NCI-H526 treated with DMSO at 0.1 percent for 48 hours (cell line): Measurements from ENCODE around the gene LSG1.
A peak's percentile ranks its signal among the peaks of the same experiment; 100 is the strongest.
"Not testable (repeated sequence)": the region's sequence is repeated elsewhere in the genome, so short reads cannot be mapped to it uniquely, and the experiment has no call there.

Experiments
- DNase-seq: peaks from one replicate; lab custom pipeline; 2025; lab: John Stamatoyannopoulos, UW

The LSG1 gene

DNA sequence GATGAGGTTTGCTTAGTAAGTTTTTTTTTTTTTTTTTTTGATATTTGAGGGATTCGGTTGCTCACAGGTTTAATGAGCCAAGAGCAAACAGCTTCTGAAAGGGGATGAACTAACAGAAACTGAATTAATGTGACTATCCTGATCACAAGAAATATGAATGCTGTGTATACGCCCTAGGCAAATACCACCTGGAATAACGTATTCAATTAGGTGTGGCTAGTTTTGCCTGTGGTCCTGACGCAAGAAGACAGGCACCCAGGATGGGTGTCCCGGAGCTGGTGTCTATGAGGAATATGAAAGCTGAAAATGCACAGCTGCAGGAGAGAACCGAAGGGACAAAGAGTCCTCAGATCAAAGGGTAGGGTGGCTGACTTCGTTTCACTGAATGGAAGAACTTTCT is 14.6 kb downstream of the LSG1 start:
- peak; percentile 72 for DNase-seq

DNA sequence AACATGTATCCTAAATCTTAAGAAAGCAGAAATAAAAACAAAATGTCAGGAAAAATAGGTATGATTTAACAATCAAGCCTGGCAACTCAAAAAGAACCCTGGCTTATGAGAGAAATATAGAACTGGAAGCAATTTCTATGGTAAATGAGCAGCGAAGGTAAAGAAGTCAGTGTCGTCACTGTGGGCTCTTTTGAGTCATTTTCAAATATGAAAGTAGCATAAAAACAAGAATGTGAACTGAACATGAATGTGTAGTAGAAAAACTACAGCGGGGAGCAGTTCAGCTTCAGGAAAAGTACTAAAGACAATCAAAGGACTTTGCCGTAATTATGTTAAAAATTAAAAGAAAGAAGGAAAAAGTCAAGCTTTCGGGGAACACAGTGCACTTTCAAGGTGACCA is 17.5 kb downstream of the LSG1 start:
- DNase-seq, result no peak

DNA sequence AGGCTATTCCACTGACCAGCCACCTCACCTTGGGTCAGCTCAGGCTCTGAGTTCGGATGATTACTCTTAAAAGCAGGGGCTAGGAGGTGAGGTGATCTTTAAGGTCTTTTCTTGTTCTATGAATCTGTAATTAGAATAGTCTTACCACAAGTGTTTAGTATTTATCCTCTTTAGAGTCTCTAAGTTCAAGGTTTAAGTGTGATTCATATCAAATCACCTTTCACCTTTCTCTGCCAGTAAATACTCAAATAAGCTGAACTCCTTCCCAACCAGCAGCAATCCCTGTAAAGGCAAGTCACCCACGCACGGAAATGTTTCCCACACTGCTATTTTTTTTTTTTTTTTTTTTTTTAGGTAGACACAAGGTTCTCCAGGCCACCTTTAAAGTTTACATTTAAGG is 24.2 kb downstream of the LSG1 start:
- DNase-seq, result no peak

DNA sequence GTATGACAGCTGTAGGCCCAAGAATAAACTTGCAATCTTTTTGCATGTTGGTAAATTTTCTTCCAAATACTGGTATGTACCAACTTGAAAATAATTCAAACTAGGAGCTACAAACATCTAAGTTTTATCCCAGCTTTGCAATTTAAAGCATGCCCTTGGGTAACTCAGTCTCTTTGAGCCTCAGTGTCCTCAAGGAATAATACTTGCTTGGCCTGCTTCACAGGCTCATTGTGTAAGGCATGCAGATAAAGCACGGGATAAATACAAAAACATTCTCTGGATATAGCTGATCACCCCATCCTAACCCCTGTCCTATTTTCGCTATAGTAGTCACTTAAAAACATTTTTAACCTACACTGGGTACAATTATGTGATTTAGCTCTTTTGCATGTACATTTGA is 29.2 kb downstream of the LSG1 start:
- no peak for DNase-seq

DNA sequence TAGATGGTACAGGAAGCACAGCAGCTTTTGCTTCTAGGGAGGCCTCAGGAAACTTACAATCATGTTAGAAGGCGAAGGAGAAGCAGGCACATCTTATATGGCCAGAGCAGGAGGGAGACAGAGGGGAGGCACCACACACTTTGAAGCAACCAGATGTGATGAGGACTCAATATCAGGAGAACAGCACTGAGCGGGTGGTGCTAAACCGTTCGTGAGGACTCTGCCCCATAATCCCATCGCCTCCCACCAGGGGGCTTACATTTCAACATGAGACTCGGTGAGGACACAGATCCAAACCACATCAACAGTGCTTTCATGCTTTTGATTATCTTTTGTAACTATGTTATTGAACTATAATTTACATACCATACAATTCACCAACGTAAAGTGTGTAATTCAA is 31.2 kb downstream of the LSG1 start:
- DNase-seq, result no peak

DNA sequence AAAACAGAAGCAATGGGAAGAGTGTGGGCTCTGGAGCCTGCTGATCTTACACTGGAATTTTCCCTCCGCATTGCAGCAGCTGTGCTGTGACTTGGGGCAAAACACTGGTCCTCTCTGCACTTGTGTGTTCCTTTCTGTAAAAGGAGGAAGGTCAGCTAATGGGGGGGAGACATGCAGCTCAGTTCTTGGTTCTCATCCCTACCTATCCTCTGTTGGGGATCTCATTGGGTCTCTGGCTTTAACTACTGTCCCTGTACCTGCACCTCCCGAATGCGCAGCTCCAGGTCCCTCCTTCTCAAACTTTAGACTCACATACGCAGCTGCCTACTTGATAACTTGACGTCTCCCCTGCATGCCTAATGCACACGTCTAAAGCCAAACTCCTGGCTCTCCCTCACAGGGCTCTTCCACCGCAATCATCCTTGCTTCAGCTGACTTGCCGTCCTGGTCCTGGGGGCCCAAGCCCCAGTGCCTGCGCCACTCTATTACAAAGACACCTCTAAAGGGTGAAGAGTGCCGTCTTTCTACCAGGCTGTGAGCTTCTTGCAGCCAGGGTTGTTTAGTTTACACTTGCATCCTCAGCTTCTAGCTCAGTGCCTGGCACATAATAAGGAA is 32.9 kb downstream of the LSG1 start:
- DNase-seq, result no peak

DNA sequence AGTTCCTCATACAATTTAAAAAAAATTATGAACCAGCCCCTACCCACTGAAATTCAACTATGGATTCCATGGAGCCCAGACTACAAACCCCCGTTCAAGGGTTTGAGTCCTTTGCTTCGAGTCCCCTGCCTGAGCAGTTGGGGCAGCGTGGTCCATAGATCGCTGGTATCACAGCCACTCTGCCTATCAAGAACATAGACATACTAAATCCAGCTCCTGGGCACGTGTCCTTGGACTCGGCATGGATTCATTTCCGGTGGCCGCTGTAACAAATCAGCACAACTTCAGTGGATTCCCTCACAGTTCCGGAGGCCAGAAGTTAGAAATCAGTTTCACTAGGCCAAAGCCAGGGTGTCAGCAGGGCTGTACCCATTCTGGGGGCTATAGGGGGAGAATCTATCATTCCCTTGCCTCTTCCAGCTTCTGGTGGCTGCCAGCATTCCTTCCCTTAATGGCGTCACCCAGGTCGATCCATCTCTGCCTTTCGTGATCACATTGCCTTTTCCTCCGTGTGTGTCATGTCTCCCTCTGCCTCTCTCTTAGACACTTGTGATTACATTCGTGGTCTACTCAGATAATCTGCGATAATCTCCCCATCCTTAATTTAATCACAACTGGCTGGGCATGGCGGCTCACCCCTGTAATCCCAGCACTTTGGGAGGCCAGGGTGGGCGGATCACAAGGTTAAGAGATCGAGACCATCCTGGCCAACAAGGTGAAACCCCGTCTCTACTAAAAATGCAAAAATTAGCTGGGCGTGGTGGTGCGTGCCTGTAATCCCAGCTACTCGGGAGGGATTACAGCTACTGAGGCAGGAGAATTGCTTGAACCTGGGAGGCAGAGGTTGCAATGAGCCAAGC is 34.2 kb downstream of the LSG1 start:
- DNase-seq, result no peak

DNA sequence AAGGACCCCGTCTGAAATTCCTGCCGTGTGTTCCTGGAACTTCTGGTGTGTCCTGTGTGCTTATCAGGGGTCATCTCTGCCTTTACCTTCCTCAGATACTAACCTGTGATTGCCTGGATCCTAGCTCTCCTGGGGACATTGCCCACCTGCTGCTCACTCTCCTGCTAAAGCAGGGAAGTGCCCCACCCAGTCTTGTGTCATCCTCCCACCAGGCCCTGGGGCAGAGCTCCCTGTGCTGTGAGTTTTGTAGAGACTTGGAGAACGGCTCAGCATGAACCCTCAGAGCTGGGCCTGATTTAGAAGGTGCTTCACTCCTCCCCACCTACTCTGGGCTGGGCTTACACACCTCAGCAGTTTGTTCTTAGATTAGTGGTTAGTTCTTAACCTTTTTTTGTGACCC is 34.9 kb downstream of the LSG1 start:
- DNase-seq, result no peak

DNA sequence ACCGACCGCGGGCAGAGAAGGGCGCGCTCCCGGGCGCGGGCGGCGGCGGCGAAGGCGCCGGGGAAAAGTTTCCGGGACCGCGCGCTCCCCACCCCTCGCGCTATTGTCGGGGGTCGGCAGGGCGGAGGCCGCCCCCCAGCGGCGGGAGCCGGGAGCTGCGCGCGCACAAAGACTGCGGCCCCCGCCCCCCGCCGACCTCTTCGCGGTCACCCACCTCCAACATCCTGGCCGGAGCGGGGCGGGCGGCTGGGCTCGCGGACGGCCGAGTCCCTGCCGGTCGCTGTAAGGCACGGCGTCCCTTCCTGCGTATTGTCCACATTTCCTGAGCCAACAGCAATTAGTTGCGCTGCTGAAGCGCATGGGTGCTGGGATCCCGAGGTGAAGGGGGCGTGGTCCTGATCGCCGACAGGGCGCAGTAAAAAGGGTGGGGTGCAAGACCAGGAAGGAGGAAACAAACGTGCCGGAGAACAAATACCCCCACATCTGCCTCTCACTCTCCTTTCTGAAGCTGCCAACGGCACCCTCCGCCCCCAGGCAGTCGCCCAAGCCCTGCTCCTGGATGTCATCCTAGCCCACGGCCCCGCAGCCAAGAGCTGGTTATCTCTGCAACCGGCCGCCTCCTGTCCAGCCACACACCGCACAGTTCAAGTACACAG is 38.5 kb downstream of the LSG1 start, which contains the start of gene TMEM44:
TSS of gene TMEM44 (minus strand) at position 71 of the 656 bp plus-strand sequence. CDS start 204 bp downstream, outside the sequence.
- DNase-seq, result peak; percentile 53

DNA sequence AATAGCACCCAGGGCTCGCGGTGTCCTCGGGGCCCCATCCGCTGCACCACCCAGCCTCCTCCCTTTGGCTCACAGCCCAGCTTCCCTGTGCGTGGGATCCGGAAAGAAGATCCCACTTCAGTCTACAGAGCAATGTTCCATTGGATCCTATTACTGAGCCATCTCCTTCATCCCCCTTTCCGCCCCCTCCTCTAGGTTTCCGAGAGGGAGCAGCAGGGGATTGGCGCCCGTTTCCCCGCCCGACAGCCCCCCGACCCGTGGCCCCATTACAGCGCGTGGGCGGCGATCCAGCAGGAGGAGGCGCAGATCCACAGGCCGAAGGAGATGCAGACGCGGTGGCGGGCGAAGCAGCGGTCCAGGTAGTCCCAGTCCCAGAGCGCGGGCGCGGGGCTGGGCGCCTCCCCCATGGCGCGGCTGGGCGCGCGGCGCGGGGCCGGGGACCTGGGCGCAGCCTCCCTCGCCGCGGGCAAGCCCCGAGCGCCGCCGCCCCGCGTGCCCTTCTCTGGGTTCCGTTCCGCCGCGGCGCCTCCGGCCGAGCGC is 39.1 kb downstream of the LSG1 start:
- DNase-seq, result peak; percentile 53

DNA sequence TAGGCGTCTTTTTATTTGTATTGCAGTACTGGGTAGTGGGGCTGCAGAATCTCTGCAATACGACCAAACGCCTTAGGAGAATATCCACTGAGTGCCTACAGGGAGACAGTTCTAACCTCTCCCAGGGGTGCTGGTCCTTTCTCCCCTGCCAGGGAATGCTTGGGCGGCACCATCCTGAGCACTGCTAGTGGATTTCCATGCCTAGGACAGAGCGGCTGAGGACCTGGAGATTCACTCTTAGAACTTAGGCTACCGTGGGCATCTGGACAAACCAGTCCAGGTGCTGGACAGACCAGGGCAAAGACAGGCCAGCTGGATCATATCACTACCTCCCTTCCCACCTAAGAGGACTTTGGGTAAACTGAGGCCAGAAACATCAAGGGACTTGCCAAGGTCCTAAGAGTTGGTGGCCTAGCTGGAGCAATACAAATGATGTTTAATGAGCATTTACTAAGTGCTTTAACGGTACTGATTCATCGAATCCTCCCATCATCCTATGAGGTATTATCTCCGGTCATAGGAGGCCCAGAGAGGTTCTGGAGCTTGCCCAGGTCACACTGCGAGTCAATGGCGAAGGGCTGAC is 39.7 kb downstream of the LSG1 start:
- DNase-seq, result no peak

DNA sequence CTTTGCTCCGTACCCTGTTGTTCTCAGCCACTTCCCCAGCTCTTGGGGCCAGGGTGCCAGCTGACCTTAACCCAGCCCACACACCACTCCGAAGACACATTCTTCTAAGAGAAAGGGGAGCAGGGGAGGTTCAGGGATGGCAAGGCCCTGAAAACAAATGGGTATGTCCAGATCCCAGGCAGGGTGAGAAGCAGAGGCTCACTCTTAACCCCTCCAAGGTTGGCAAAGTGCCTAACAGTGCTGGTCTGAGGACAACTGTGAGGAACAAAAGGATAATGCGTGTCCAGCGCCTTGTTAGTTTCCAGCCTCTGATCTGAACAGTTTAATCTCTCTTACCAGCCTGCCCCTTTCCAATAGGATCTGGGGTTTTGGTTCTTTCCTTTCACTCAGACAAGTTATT is 40.3 kb downstream of the LSG1 start:
- DNase-seq, result no peak

DNA sequence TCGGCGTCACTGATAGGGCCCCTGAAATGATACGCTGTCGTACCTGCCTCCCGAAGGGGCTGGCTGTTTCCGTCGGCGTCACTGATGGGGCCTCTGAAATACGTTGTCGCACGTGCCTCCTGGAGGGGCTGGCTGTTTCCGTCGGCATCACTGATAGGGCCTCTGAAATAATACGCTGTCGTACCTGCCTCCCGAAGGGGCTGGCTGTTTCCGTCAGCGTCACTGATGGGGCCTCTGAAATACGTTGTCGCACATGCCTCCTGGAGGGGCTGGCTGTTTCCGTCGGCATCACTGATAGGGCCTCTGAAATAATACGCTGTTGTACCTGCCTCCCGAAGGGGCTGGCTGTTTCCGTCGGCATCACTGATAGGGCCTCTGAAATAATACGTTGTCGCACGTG is 41.3 kb downstream of the LSG1 start:
- DNase-seq, result not testable (repeated sequence)

DNA sequence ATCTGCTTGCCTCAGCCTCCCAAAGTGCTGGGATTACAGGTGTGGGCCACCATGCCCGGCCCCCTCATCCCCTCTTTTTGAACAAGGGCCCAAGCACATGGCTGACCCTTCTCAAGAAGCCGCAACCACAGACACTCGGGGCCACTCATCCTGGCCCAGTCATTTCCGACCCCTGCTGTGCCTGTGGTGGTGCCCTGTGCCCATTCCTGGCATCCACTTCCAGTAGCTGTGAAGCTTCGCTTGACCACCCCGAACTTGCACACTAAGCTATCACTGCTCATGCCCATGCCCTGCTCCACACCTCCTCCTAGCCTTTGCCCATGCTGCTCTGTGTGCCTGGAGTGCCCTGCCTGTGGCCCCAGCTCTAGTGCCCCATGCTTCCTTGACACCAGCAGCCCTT is 47.0 kb downstream of the LSG1 start:
- DNase-seq, result no peak

DNA sequence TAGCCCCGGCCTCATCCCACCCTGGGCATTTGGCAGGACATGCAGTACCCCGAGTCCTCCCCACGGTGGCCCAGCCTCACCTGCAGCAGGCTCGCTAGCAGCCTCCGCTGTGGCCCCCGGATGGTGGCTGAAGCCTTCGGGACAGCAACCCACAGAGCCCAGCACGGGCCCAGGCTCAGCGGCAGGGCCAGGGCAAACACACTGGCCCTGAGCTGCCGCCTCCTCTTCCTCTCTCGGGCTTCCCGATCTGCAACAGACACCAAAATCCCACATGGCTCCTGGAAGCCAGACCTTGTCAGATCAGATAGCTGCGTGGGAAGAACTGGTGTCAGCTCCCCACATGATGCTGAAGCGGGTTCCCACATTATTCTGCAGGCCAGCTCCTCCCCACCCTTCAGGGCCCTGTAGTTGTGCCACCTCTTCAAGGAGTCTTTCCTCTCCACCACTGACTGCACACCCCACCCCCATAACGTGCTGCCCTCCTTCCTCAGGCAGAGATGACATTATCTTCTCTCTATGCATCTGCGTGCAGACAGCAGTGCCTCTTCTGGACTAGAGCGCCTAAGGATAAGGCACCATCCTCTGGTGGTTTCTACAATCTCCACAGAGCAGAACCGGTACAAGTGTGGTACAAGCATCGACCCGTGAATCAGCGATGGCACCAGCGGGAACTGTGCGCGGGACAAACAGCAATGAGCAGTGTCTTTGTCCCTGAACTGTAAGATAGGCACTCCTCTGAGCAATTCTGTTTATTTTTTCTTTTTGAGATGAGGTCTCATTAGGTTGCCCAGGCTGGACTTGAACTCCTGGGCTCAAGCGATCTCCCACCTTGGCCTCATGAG is 48.3 kb downstream of the LSG1 start:
- DNase-seq, result no peak

DNA sequence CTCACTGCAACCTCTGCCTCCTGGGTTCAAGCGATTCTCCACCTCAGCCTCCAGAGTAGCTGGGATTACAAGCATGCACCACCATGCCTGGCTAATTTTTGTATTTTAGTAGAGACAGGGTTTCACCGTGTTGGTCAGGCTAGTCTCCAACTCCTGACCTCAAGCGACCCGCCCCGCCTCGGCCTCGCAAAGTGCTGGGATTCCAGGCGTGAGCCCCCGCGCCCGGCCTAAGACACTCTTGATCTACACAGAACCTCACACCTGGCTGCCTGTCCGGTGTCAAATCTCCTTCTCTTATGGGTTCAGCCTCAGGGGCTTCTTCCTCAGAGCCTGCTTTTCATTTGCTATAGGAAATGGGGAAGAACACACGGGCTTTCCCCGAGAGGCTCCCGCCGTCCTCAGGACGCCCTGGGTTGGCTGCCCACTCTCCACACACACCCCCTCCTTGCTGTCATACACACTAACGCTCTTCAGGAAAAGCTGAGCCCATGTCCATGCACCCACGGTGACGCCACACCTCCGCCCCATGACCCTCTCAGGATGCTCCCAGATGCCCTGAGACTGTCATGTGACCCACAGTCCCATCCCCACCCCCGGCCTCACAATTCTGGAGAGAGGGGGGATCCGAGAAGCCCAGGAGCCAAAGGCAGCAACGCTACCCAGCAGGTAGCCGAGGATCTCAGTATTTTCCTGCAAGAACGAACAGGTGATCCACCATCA is 49.2 kb downstream of the LSG1 start:
- DNase-seq, result no peak

DNA sequence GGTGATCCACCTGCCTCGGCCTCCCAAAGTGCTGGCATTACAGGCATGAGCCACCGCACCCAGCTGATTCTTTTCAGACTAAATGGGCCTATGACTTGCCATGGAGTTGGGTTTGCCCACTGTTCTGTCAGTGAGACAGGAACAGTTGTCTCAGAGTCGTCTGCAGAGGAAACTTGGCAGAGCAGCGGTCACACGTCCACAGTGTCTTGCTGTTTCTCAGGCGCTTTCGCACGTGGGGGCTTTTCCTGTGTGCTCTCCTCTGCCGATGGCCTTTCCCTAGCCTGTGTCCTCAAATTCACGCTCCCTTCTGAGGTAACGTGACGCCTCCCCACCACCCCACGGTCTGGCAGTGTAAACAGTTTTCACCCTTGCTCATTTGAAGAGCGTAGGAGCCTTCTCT is 50.0 kb downstream of the LSG1 start:
- DNase-seq, result no peak

DNA sequence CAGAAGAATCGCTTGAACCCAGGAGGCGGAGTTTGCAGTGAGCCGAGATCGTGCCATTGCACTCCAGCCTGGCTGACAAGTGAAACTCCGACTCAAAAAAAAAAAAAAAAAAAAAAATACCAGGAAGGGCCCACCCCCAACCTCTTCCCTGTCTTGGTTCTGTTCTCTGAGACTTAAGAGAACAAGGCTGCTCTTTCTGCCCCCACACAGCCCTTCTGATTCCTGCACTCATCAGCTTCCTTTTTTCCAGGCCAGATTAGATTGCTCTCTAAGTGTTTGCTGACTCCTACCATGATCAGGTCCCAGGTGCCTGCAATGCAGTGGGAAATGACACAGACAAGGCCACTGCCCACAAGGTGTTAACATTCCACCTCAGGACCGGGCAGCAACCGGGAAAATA is 51.8 kb downstream of the LSG1 start:
- no peak for DNase-seq

DNA sequence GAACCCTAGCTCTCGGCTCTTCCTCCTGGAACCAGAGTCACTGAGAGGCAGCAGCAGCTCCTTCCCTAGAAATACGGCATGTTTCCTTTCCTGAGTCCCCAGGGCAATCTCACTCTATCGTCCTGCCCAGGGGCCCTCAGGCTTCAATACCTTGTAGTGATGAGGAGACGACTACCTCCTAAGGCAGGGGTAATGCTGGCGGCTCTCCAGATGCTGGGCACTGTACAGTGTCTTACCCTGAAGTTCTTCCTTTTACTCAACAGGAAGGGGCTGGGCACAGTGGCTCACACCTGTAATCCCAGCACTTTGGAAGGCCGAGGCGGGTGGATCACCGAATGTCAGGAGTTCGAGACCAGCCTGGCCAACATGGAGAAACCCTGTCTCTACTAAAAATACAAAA is 52.2 kb downstream of the LSG1 start:
- DNase-seq, result no peak

DNA sequence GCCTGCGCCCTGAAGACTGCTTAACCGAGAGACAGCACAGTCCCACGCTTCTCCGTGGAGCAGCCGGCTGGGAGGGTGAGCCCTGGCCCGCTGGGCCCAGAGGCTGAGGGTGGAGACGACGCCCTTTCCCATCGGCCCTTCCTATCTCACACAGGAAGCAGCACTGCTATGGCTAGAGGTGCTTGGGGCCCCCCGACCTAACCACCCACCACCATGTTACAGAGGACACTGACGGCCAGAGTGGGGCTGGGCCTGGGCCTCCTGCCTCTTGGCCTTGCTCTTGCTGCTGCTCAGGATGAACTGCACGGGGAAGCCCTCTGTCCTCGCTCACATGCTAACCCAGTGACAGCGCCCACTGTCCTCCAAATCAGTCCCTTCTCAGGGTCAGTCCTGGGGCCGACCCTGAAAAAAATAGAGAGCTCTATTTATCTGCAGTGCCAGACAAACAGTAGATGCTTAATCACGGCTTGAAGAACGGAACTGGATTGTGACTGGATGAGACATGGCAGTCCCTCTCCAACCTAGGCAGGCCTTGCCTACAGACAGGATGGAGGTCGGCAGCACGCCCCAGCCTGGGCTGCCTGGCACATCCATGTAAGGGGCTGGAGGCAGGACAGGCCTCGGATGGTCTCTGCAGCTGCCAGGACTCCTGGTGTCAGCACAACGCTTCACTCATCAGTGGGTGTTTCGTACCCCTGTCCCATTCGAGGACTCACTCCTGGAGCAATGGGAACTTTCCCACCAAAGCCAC is 53.0 kb downstream of the LSG1 start:
- no peak for DNase-seq
